ENCODE measurements around the gene ALX4.

- TF ChIP-seq CTCF (IDR thresholded peaks at IDR 0.05; ENCODE audit: control extremely low read depth in 1 of 3, insufficient read depth in 1 of 3, low read depth in 1 of 3, low read length in 3 of 3): no peak
- TF ChIP-seq USF2 (IDR thresholded peaks at IDR 0.05; ENCODE audit: low read length): no peak
- TF ChIP-seq EP300 (IDR thresholded peaks at IDR 0.05; ENCODE audit: borderline replicate concordance in 1 of 2, low read depth in 2 of 2, low read length in 2 of 2): no peak
- no peak for TF ChIP-seq EZH2 (IDR thresholded peaks at IDR 0.05; ENCODE audit: low read depth, low read length, severe bottlenecking)
- no peak for TF ChIP-seq BRCA1 (IDR thresholded peaks at IDR 0.05; ENCODE audit: low read depth, low read length)
- TF ChIP-seq SP1 (IDR thresholded peaks at IDR 0.05; ENCODE audit: low read depth, low read length): no peak
- no peak for TF ChIP-seq RAD21 (IDR thresholded peaks at IDR 0.05 in 1 of 2, conservative IDR thresholded peaks at IDR 0.05 in 1 of 2; ENCODE audit: low read depth in 2 of 2, low read length in 2 of 2)
- no peak for TF ChIP-seq ASH2L (IDR thresholded peaks at IDR 0.05; ENCODE audit: low read length)
- TF ChIP-seq TAF1 (IDR thresholded peaks at IDR 0.05; ENCODE audit: low read depth, low read length): no peak
- TF ChIP-seq POLR2AphosphoS5 (IDR thresholded peaks at IDR 0.05; ENCODE audit: low read depth, low read length): no peak
- no peak for TF ChIP-seq SP2 (IDR thresholded peaks at IDR 0.05; ENCODE audit: low read length)
- TF ChIP-seq TBP (IDR thresholded peaks at IDR 0.05; ENCODE audit: low read depth, low read length): no peak
These were observed 47.9 kb downstream of the ALX4 start for GRCh38 chr11:44261800-44262591.
